Astrocyte (in vitro differentiated cells and primary cell): ENCODE results near the gene FCMR.

Experiments used
- EZH2 ChIP-seq: IDR thresholded peaks from 2 replicates; pipeline ENCODE4 v1.6.1; 2012; ENCODE audit warnings: mild to moderate bottlenecking, low read length, inconsistent platforms; ENCODE audit not compliant: insufficient read depth
- TF ChIP-seq, protein P1 (sequence below): IDR thresholded peaks from 2 replicates; pipeline ENCODE4 v1.5.1; 2011; ENCODE audit warnings: low read depth, mild to moderate bottlenecking, inconsistent platforms, low read length, moderate library complexity; ENCODE audit not compliant: insufficient read depth

- TF ChIP-seq, protein P1, sequence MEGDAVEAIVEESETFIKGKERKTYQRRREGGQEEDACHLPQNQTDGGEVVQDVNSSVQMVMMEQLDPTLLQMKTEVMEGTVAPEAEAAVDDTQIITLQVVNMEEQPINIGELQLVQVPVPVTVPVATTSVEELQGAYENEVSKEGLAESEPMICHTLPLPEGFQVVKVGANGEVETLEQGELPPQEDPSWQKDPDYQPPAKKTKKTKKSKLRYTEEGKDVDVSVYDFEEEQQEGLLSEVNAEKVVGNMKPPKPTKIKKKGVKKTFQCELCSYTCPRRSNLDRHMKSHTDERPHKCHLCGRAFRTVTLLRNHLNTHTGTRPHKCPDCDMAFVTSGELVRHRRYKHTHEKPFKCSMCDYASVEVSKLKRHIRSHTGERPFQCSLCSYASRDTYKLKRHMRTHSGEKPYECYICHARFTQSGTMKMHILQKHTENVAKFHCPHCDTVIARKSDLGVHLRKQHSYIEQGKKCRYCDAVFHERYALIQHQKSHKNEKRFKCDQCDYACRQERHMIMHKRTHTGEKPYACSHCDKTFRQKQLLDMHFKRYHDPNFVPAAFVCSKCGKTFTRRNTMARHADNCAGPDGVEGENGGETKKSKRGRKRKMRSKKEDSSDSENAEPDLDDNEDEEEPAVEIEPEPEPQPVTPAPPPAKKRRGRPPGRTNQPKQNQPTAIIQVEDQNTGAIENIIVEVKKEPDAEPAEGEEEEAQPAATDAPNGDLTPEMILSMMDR, result no peak
- no peak for TF ChIP-seq EZH2
Observed at GRCh38 chr1:206965781-206966180, 44.0 kb upstream of the FCMR start.
